ENCODE results near the gene SLC29A1.

DNA sequence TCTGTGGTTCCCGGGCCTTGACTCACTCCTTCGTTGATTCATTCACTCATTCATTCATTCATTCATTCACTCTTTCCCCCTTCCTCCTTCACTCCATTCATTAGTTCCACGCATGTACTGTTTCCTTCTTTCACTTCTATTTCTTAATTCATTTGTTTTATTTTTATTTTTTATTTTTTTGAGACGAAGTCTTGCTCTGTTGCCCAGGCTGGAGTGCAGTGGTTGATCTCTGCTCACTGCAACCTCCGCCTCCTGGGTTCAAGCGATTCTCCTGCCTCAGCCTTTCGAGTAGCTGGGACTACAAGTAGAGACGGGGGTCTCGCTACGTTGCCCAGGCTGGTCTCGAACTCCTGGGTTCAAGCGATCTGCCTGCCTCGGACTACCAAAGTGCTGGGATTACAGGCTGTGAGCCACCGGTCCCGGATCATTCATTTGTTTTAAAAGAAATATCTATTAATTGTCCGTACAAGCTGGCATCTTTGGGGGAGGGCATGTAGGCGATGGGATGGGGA, 42.4 kb downstream of the SLC29A1 start:
- TF ChIP-seq, protein P1, sequence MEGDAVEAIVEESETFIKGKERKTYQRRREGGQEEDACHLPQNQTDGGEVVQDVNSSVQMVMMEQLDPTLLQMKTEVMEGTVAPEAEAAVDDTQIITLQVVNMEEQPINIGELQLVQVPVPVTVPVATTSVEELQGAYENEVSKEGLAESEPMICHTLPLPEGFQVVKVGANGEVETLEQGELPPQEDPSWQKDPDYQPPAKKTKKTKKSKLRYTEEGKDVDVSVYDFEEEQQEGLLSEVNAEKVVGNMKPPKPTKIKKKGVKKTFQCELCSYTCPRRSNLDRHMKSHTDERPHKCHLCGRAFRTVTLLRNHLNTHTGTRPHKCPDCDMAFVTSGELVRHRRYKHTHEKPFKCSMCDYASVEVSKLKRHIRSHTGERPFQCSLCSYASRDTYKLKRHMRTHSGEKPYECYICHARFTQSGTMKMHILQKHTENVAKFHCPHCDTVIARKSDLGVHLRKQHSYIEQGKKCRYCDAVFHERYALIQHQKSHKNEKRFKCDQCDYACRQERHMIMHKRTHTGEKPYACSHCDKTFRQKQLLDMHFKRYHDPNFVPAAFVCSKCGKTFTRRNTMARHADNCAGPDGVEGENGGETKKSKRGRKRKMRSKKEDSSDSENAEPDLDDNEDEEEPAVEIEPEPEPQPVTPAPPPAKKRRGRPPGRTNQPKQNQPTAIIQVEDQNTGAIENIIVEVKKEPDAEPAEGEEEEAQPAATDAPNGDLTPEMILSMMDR (IDR thresholded peaks at IDR 0.05; ENCODE audit: poor library complexity): no peak
- no peak for TF ChIP-seq EZH2 (IDR thresholded peaks at IDR 0.05; ENCODE audit: borderline replicate concordance)
- no peak for TF ChIP-seq EZH2phosphoT487 (IDR thresholded peaks at IDR 0.05; ENCODE audit: low read depth, severe bottlenecking, unreplicated experiment)
